Trophoblast cell (in vitro differentiated cells and primary cell): ENCODE results near the gene MYO7B.

Experiments used
- DNase-seq, 2 donors: peaks; one replicate each; pipeline ENCODE4 v3.0.0-alpha.2; 2016
- H2AFZ ChIP-seq: 2 replicates; pipeline ENCODE4 v1.6.1; 2013; ENCODE audit warnings: low read length, moderate library complexity, mild to moderate bottlenecking; ENCODE audit not compliant: insufficient read depth, poor library complexity
- H2AK5ac ChIP-seq: 2 replicates; pipeline ENCODE4 v1.6.1; 2013; ENCODE audit warnings: mild to moderate bottlenecking, low read length
- H2BK120ac ChIP-seq: 2 replicates; pipeline ENCODE4 v1.6.1; 2013; ENCODE audit warnings: low read length, mild to moderate bottlenecking, moderate library complexity; ENCODE audit not compliant: insufficient read depth, poor library complexity
- H2BK12ac ChIP-seq: 2 replicates; pipeline ENCODE4 v1.6.1; 2013; ENCODE audit warnings: mild to moderate bottlenecking, low read length, moderate library complexity
- H2BK5ac ChIP-seq: 2 replicates; pipeline ENCODE4 v1.6.1; 2013; ENCODE audit warnings: low read length, low read depth, moderate library complexity, mild to moderate bottlenecking; ENCODE audit not compliant: poor library complexity
- H3K14ac ChIP-seq: 2 replicates; pipeline ENCODE4 v1.6.1; 2013; ENCODE audit warnings: mild to moderate bottlenecking, low read length
- H3K18ac ChIP-seq: 2 replicates; pipeline ENCODE4 v1.6.1; 2013; ENCODE audit warnings: mild to moderate bottlenecking, low read length
- H3K23ac ChIP-seq: 2 replicates; pipeline ENCODE4 v1.6.1; 2013; ENCODE audit warnings: low read length
- H3K27ac ChIP-seq: 2 replicates; pipeline ENCODE4 v1.5.1; 2013; ENCODE audit warnings: low read depth, mild to moderate bottlenecking, inconsistent platforms, low read length, moderate library complexity
- H3K27me3 ChIP-seq: 2 replicates; pipeline ENCODE4 v1.6.1; 2013; ENCODE audit warnings: inconsistent platforms, mild to moderate bottlenecking, low read length, moderate library complexity; ENCODE audit not compliant: insufficient read depth
- H3K36me3 ChIP-seq, 2 experiments: 1 replicate in 1 of 2; 2 replicates in 1 of 2; pipeline ENCODE4 v1.6.1; 2013; ENCODE audit warnings: low read length in 2 of 2, mild to moderate bottlenecking in 2 of 2, moderate library complexity in 1 of 2; ENCODE audit not compliant: insufficient read depth in 2 of 2, control insufficient read depth in 1 of 2
- H3K4ac ChIP-seq: 2 replicates; pipeline ENCODE4 v1.6.1; 2013; ENCODE audit warnings: low read depth, mild to moderate bottlenecking, low read length, moderate library complexity
- H3K4me1 ChIP-seq, 2 experiments: 1 replicate in 1 of 2; 2 replicates in 1 of 2; pipeline ENCODE4 v1.6.1; 2013; ENCODE audit warnings: low read length in 2 of 2, mild to moderate bottlenecking in 2 of 2, moderate library complexity in 1 of 2; ENCODE audit not compliant: insufficient read depth in 2 of 2, control insufficient read depth in 1 of 2
- H3K4me2 ChIP-seq: 2 replicates; pipeline ENCODE4 v1.6.1; 2013; ENCODE audit warnings: inconsistent platforms, mild to moderate bottlenecking, low read length, moderate library complexity
- H3K4me3 ChIP-seq: 2 replicates; pipeline ENCODE4 v1.5.1; 2013; ENCODE audit warnings: mild to moderate bottlenecking, low read depth, low read length, inconsistent platforms
- H3K79me1 ChIP-seq: one replicate; pipeline ENCODE4 v1.6.1; 2013; ENCODE audit warnings: low read length
- H3K79me2 ChIP-seq: 2 replicates; pipeline ENCODE4 v1.6.1; 2013; ENCODE audit warnings: low read length, mild to moderate bottlenecking; ENCODE audit not compliant: control insufficient read depth, insufficient read depth, poor library complexity
- H3K9ac ChIP-seq: 2 replicates; pipeline ENCODE4 v1.6.1; 2013; ENCODE audit warnings: mild to moderate bottlenecking, low read length
- H3K9me3 ChIP-seq: 2 replicates; pipeline ENCODE4 v1.6.1; 2013; ENCODE audit warnings: low read depth, mild to moderate bottlenecking, control low read depth, inconsistent platforms, low read length; ENCODE audit not compliant: insufficient read depth
- H4K12ac ChIP-seq: 2 replicates; pipeline ENCODE4 v1.6.1; 2013; ENCODE audit warnings: low read depth, mild to moderate bottlenecking, low read length, moderate library complexity
- H4K8ac ChIP-seq: 2 replicates; pipeline ENCODE4 v1.6.1; 2013; ENCODE audit warnings: low read depth, mild to moderate bottlenecking, low read length, moderate library complexity
- H4K91ac ChIP-seq: one replicate; pipeline ENCODE4 v1.6.1; 2013; ENCODE audit warnings: low read depth, mild to moderate bottlenecking, low read length, moderate library complexity
- WGBS: extraction: QIAGEN DNeasy Blood & Tissue Kit; methylation state at CpG from one replicate; pipeline ENCODE4 v1.1.7; 2013; ENCODE audit warnings: missing lambda C conversion rate; ENCODE audit not compliant: insufficient read length, insufficient coverage; ENCODE audit errors: extremely low coverage; 5-methylcytosine and 5-hydroxymethylcytosine counted together

MYO7B gene

GRCh38 chr2:127608061-127609030 lies 72.9 kb downstream of the MYO7B start:
- no peaks in the 10 kb centered on the region for H3K4me1 ChIP-seq
- H4K12ac ChIP-seq = no peak overlapping the region
- H2AK5ac ChIP-seq = no peak overlapping the region
- H3K4me3 ChIP-seq = no peak overlapping the region
- H3K27me3 ChIP-seq = no peaks in the 10 kb centered on the region
- no peak overlapping the region for H3K23ac ChIP-seq
- peaks cover 4% of the 10 kb centered on the region for H3K9me3 ChIP-seq
- no peaks in the 10 kb centered on the region for H3K79me2 ChIP-seq
- H3K79me1 ChIP-seq = no peaks in the 10 kb centered on the region
- DNase-seq = peak; percentile 89 to 93
- no peak overlapping the region for H3K18ac ChIP-seq
- no peak overlapping the region for H3K14ac ChIP-seq
- no peak overlapping the region for H2AFZ ChIP-seq
- no peak overlapping the region for H4K91ac ChIP-seq
- no peak overlapping the region for H4K8ac ChIP-seq
- H3K4ac ChIP-seq = no peak overlapping the region
- no peak overlapping the region for H3K9ac ChIP-seq
- WGBS = no CpG with 5 or more reads among the region's 25 CpGs
- H3K4me2 ChIP-seq = no peak overlapping the region
- H2BK12ac ChIP-seq = no peak overlapping the region
- no peak overlapping the region for H3K27ac ChIP-seq
- H3K36me3 ChIP-seq = no peaks in the 10 kb centered on the region
- no peak overlapping the region for H2BK5ac ChIP-seq
- H2BK120ac ChIP-seq = no peak overlapping the region

GRCh38 chr2:127609031-127609751 lies 73.7 kb downstream of the MYO7B start:
- no peak overlapping the region for H4K91ac ChIP-seq
- H3K4me1 ChIP-seq = peaks cover 0 to under 1% of the 10 kb centered on the region in 2 experiments
- no peak overlapping the region for H2BK12ac ChIP-seq
- H3K18ac ChIP-seq = no peak overlapping the region
- H3K4me3 ChIP-seq = peak overlapping the region; percentile 32
- no peaks in the 10 kb centered on the region for H3K27me3 ChIP-seq
- no peak for DNase-seq
- H3K79me2 ChIP-seq = no peaks in the 10 kb centered on the region
- no peak overlapping the region for H3K9ac ChIP-seq
- WGBS = no CpG with 5 or more reads among the region's 24 CpGs
- no peak overlapping the region for H3K4me2 ChIP-seq
- H3K27ac ChIP-seq = no peak overlapping the region
- H2AFZ ChIP-seq = no peak overlapping the region
- H2AK5ac ChIP-seq = no peak overlapping the region
- no peak overlapping the region for H4K12ac ChIP-seq
- no peak overlapping the region for H2BK120ac ChIP-seq
- H3K4ac ChIP-seq = no peak overlapping the region
- no peak overlapping the region for H3K14ac ChIP-seq
- no peaks in the 10 kb centered on the region for H3K36me3 ChIP-seq
- H3K79me1 ChIP-seq = no peaks in the 10 kb centered on the region
- H4K8ac ChIP-seq = no peak overlapping the region
- no peak overlapping the region for H3K23ac ChIP-seq
- no peak overlapping the region for H2BK5ac ChIP-seq
- peaks cover 4% of the 10 kb centered on the region for H3K9me3 ChIP-seq

DNA sequence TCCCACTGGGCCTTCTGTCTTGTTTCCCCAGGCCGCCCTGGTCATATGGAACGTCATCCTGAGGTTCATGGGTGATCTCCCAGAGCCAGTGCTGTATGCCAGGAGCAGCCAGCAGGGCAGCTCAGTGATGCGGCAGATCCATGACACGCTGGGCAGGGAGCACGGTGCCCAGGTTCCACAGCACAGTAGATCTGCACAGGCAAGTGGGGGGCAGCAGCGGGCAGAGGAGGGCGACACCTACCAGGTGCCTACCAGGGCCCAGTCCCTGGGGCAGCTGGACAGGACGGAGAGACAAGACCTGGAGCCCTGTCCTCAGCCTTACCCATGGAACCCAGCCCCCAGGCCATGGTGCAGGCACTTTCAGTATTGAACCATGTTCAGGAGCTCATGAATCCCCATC lies 74.3 kb downstream of the MYO7B start:
- H3K4me3 ChIP-seq = peak overlapping the region; percentile 32
- H2BK12ac ChIP-seq = no peak overlapping the region
- H3K9ac ChIP-seq = no peak overlapping the region
- DNase-seq = no peak
- no peak overlapping the region for H3K27ac ChIP-seq
- H3K4ac ChIP-seq = no peak overlapping the region
- no peak overlapping the region for H3K4me2 ChIP-seq
- H3K27me3 ChIP-seq = no peaks in the 10 kb centered on the region
- no peak overlapping the region for H3K23ac ChIP-seq
- H4K8ac ChIP-seq = no peak overlapping the region
- no peak overlapping the region for H2BK5ac ChIP-seq
- no peaks in the 10 kb centered on the region for H3K79me2 ChIP-seq
- H4K91ac ChIP-seq = no peak overlapping the region
- no peaks in the 10 kb centered on the region for H3K79me1 ChIP-seq
- peaks cover under 1 to 6% of the 10 kb centered on the region in 2 experiments for H3K4me1 ChIP-seq
- H2BK120ac ChIP-seq = no peak overlapping the region
- no peak overlapping the region for H3K18ac ChIP-seq
- H2AFZ ChIP-seq = no peak overlapping the region
- H4K12ac ChIP-seq = no peak overlapping the region
- no peak overlapping the region for H2AK5ac ChIP-seq
- H3K9me3 ChIP-seq = peaks cover 5% of the 10 kb centered on the region
- H3K36me3 ChIP-seq = no peaks in the 10 kb centered on the region
- WGBS = no CpG with 5 or more reads among the region's 8 CpGs
- H3K14ac ChIP-seq = no peak overlapping the region

GRCh38 chr2:127610561-127610960 lies 75.1 kb downstream of the MYO7B start:
- Histone ChIP-seq H3K14ac (no peak overlapping the region), H3K18ac (no peak overlapping the region), H2AK5ac (no peak overlapping the region), H3K27me3 (no peaks in the 10 kb centered on the region), H3K4ac (no peak overlapping the region), H3K4me1 (peaks cover 3 to 9% of the 10 kb centered on the region in 2 experiments), H4K8ac (no peak overlapping the region), H3K23ac (no peak overlapping the region), H4K12ac (no peak overlapping the region), H3K9me3 (peaks cover 5% of the 10 kb centered on the region), H3K4me3 (no peak overlapping the region), H2BK120ac (no peak overlapping the region), H3K79me2 (no peaks in the 10 kb centered on the region), H3K36me3 (no peaks in the 10 kb centered on the region), H3K4me2 (no peak overlapping the region), H3K27ac (no peak overlapping the region), H3K79me1 (no peaks in the 10 kb centered on the region), H2AFZ (no peak overlapping the region), H2BK12ac (no peak overlapping the region), H3K9ac (no peak overlapping the region), H2BK5ac (no peak overlapping the region), H4K91ac (no peak overlapping the region)
- WGBS = no CpG with 5 or more reads among the region's 1 CpG
- peak in 1 of 2 donors; percentile 51 for DNase-seq
